GM12891 (cell line): ENCODE measurements around the gene SH2D7.

ENCODE experiments used
- DNase-seq: peaks from one replicate; pipeline ENCODE4 v3.0.0; 2011; ENCODE audit warnings: low spot score; ENCODE audit not compliant: insufficient read length
- FAIRE-seq: peaks from 2 replicates; lab custom pipeline; 2011; peaks lifted over from hg19 to GRCh38; lab: Jason Lieb, UNC
- PAX5 ChIP-seq: IDR thresholded peaks from 2 replicates; pipeline ENCODE4 v1.6.1; 2011; ENCODE audit warnings: low read length, moderate library complexity, mild to moderate bottlenecking; ENCODE audit not compliant: insufficient read depth, severe bottlenecking
- POLR2A ChIP-seq: IDR thresholded peaks from 2 replicates; pipeline ENCODE4 v1.6.1; 2011; ENCODE audit warnings: low read depth, low read length, control low read depth
- POLR2AphosphoS5 ChIP-seq: IDR thresholded peaks from 2 replicates; pipeline ENCODE4 v1.6.1; 2011; ENCODE audit warnings: low read depth, low read length, control low read depth
- POU2F2 ChIP-seq: IDR thresholded peaks from 2 replicates; pipeline ENCODE4 v1.6.1; 2011; ENCODE audit warnings: low read depth, mild to moderate bottlenecking, control low read depth, low read length, moderate library complexity
- SPI1 ChIP-seq: IDR thresholded peaks from 2 replicates; pipeline ENCODE4 v1.6.1; 2011; ENCODE audit warnings: low read depth, low read length, control low read depth
- TAF1 ChIP-seq: IDR thresholded peaks from 2 replicates; pipeline ENCODE4 v1.6.1; 2011; ENCODE audit warnings: low read depth, low read length, control low read depth

SH2D7 gene

GRCh38 chr15:78069462-78070029 lies 22.8 kb upstream of the SH2D7 start:
- FAIRE-seq (no peak), DNase-seq (no peak)
- TF ChIP-seq SPI1 (no peak), TAF1 (no peak), POLR2A (no peak), POU2F2 (no peak), PAX5 (no peak)

DNA sequence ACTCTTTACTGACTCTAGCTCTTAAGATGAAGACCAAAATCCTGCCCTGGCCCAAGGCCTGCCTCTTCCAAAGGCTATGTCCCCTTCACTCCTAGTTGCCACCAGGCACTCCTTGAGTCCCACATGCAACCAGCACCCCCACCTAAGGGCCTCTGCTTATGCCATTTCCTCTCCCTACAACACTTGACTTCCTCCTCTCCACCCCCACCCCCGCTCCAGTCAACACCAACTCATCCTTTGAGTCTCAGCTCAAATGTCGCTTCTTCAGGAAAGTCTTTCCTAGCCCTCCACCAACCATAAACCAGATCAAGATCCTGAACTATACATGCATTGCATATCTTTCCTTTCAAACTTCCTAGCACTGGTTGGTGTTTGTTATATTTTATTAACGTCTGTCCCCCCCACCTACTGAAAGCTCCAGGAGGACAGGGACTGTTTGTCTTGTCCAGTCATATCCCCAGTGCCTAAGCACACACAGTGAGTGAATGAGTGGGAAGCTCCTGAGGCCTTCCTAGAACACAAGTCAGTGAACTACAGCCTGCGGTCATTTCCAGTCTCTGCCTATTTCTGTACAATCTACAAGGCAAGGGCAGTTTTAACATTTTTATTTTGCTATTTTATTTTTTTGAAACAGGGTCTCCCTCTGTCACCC lies 22.2 kb upstream of the SH2D7 start:
- FAIRE-seq = no peak
- TF ChIP-seq POLR2AphosphoS5 (no peak), TAF1 (no peak), POU2F2 (no peak), POLR2A (no peak), SPI1 (peak; percentile 45), PAX5 (no peak)
- DNase-seq = no peak

GRCh38 chr15:78071383-78071782 lies 21.0 kb upstream of the SH2D7 start:
- FAIRE-seq = no peak
- DNase-seq = no peak
- TF ChIP-seq SPI1 (no peak), POLR2AphosphoS5 (no peak), POU2F2 (no peak), POLR2A (no peak), TAF1 (no peak), PAX5 (no peak)

DNA sequence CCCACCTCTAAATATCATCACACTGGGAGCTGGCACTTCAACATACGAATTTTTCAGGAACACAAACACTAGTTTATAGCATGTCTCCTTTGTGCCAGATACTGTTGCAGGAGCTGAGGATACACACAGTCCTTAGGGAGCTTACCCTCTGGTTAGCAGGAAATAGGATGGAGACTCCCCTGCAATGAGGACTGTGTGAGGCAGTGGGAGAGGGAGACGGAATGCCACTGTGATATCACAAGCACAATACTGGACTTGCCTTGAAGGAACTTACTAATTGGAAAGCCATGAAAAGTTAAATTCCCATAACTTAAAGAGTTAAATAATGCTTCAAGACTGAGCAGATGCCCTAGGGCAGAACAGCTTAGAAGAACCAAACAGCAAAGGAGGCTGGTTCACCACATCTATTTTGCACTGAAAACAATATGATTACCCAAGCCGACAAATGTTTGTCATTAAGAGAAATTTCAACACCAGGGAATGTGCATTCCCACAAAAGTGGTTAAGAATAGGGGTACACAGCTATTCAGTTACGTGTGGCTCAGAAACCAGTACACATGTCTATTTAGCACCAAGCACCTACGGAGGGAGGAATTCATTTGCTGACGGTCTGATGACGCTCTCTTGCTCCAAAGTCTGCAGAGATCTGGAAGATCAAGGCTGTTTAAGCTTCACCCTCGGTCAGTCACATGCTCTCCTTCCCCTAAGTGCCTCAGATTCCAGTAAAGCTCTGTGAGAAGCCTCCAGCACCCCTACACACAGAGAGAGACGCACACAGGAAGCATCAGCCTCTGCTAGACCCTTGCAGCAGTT lies 20.1 kb upstream of the SH2D7 start:
- DNase-seq = no peak
- no peak for FAIRE-seq
- TF ChIP-seq SPI1 = no peak
- no peak for TF ChIP-seq POLR2A
- no peak for TF ChIP-seq POU2F2
- TF ChIP-seq PAX5 = no peak
- TF ChIP-seq POLR2AphosphoS5 = no peak
- TF ChIP-seq TAF1 = no peak

DNA sequence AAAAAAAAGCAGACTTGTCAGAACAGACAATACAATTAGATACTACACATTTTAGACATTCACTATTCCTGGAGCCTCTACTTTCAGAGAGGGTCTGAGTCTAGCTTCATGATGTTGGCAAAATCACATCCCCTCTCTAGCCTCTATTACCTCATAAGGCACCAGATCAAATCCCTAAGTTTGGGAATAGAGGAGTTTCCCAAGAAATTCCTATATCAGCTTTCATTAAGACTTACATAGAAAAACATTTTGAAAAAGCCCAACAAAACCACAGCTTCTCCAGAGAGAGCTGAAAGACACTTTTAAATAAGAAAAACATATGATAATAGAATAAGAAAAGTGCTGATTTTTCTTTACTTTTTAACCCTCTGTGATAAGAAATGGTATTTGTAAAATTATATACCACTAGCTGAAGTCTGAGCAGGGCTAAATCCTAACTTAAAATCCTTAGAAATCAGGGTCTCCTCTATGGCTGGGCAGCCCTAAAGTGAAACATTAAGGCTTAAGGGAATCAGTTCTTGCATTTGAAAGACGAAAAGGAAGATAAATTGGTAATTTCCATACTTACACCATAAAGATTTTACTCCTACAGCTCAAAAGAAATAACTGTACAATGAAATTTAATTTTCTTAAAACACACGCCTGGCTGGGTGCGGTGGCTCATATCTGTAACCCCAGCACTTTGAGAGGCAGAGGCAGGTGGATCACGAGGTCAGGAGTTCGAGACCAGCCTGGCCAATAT lies 19.1 kb upstream of the SH2D7 start:
- DNase-seq (no peak), FAIRE-seq (no peak)
- TF ChIP-seq POLR2AphosphoS5 (no peak), TAF1 (no peak), POU2F2 (no peak), SPI1 (no peak), PAX5 (no peak), POLR2A (no peak)

DNA sequence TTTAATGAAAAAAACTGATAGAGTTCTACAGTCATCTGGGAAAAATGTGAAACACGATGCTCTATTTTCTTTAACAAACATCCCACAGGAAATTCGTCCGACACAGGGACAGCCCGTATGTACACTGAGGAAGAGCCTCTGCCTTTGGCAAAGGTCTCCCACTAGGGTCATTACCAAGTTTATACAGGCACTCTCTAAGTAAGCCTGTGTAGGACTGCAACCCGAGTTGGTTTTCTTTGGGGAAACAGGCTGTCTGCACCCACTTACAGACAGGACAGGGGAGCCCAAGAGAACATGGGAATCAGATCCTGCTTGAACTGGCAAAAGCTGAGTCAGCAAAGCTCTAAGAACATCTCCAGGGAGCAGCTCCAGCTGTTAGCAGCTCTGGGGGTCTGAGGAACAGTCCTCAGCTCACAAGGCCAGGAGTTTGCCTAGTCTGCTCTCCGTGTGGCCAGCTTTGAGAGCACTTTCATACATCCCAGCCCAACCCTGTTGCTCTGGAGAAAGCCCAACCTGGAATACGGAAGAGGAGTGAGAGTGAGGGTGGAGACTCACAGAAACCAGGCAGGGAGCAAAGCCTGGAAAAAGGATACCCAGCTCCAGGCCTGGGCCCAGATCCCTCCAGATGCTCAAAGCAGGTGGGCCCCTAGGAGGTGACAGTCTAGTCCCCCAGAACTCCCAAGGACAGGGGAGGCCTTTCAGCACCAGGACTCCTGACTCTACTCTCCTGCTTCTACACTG lies 16.7 kb upstream of the SH2D7 start:
- DNase-seq (no peak), FAIRE-seq (no peak)
- TF ChIP-seq POLR2A (no peak), POU2F2 (no peak), PAX5 (no peak), POLR2AphosphoS5 (no peak), SPI1 (no peak), TAF1 (no peak)

- DNase-seq = no peak
- FAIRE-seq = no peak
- TF ChIP-seq POU2F2 (no peak), PAX5 (no peak), POLR2A (no peak), SPI1 (no peak), TAF1 (no peak), POLR2AphosphoS5 (no peak)
Measured at GRCh38 chr15:78076231-78077052, 15.9 kb upstream of the SH2D7 start.
